SK-N-SH treated with all-trans-retinoic acid at 6 μM for 48 hours (cell line): Measurements from ENCODE around the gene DOK1.

ENCODE experiments used
- ATAC-seq: fragments of 200-7000 bp; cut with Tn5 transposase; 3 replicates; pipeline ENCODE4 v1.9.1; 2020; ENCODE audit warnings: mild to moderate bottlenecking, moderate library complexity
- ARNTL ChIP-seq: fragments of 450-650 bp; formaldehyde crosslinking; IDR thresholded peaks from 2 replicates; pipeline ENCODE4 v1.5.0; 2020; ENCODE audit warnings: low read depth, mild to moderate bottlenecking, moderate library complexity, borderline replicate concordance
- CSDC2 ChIP-seq: fragments of 250-450 bp; sonication (Bioruptor Pico); IDR thresholded peaks from 2 replicates; pipeline ENCODE4 v1.5.0; 2020; ENCODE audit warnings: mild to moderate bottlenecking, moderate library complexity
- CSRNP3 ChIP-seq: fragments of 250-450 bp; sonication (Bioruptor Pico); IDR thresholded peaks from 2 replicates; pipeline ENCODE4 v1.5.1; 2021; ENCODE audit warnings: mild to moderate bottlenecking, moderate library complexity
- ESRRG ChIP-seq: fragments of 250-450 bp; sonication (Bioruptor Pico); IDR thresholded peaks from 2 replicates; pipeline ENCODE4 v1.6.1; 2021; ENCODE audit warnings: mild to moderate bottlenecking
- GLIS3 ChIP-seq: fragments of 250-450 bp; sonication (Bioruptor Pico); IDR thresholded peaks from 2 replicates; pipeline ENCODE4 v1.5.0; 2020; ENCODE audit warnings: mild to moderate bottlenecking, moderate library complexity
- ISL1 ChIP-seq: fragments of 250-450 bp; sonication (Bioruptor Pico); IDR thresholded peaks from 2 replicates; pipeline ENCODE4 v2.1.2; 2022; ENCODE audit warnings: mild to moderate bottlenecking, moderate library complexity
- OSR1 ChIP-seq: fragments of 250-450 bp; sonication (Bioruptor Pico); IDR thresholded peaks from 2 replicates; pipeline ENCODE4 v1.8.0; 2022; ENCODE audit warnings: moderate library complexity, mild to moderate bottlenecking, inconsistent platforms
- POU6F1 ChIP-seq: fragments of 250-450 bp; sonication (Bioruptor Pico); IDR thresholded peaks from 2 replicates; pipeline ENCODE4 v1.8.0; 2021; ENCODE audit warnings: low read depth, mild to moderate bottlenecking, moderate library complexity, borderline replicate concordance
- PPARA ChIP-seq: fragments of 250-450 bp; sonication (Bioruptor Pico); IDR thresholded peaks from 2 replicates; pipeline ENCODE4 v1.5.0; 2020; ENCODE audit warnings: mild to moderate bottlenecking, borderline replicate concordance
- RARB ChIP-seq: fragments of 250-450 bp; sonication (Bioruptor Pico); IDR thresholded peaks from 2 replicates; pipeline ENCODE4 v1.8.0; 2021; ENCODE audit warnings: mild to moderate bottlenecking, moderate library complexity
- SNAI2 ChIP-seq: fragments of 250-450 bp; sonication (Bioruptor Pico); IDR thresholded peaks from 2 replicates; pipeline ENCODE4 v1.5.0; 2020; ENCODE audit warnings: mild to moderate bottlenecking, moderate library complexity
- TCF4 ChIP-seq: fragments of 250-450 bp; sonication (Bioruptor Pico); IDR thresholded peaks from 2 replicates; pipeline ENCODE4 v1.8.0; 2021; ENCODE audit warnings: mild to moderate bottlenecking, moderate library complexity, borderline replicate concordance
- TOX ChIP-seq: fragments of 250-450 bp; sonication (Bioruptor Pico); IDR thresholded peaks from 2 replicates; pipeline ENCODE4 v1.8.0; 2021; ENCODE audit warnings: mild to moderate bottlenecking, moderate library complexity, borderline replicate concordance
- TSHZ2 ChIP-seq: fragments of 250-450 bp; sonication (Bioruptor Pico); IDR thresholded peaks from 2 replicates; pipeline ENCODE4 v1.5.0; 2020; ENCODE audit warnings: mild to moderate bottlenecking, moderate library complexity
- ZC3H10 ChIP-seq: fragments of 250-450 bp; sonication (Bioruptor Pico); IDR thresholded peaks from 2 replicates; pipeline ENCODE4 v1.5.1; 2021; ENCODE audit warnings: mild to moderate bottlenecking, moderate library complexity
- ZFP3 ChIP-seq: fragments of 250-450 bp; sonication (Bioruptor Pico); IDR thresholded peaks from 2 replicates; pipeline ENCODE4 v1.5.0; 2020; ENCODE audit warnings: mild to moderate bottlenecking, moderate library complexity
- ZNF565 ChIP-seq: fragments of 450-650 bp; formaldehyde crosslinking; conservative IDR thresholded peaks from 2 replicates; pipeline ENCODE4 v1.5.0; 2020; ENCODE audit warnings: low read depth, mild to moderate bottlenecking, moderate library complexity
- ZNF70 ChIP-seq: fragments of 450-650 bp; formaldehyde crosslinking; IDR thresholded peaks from 2 replicates; pipeline ENCODE4 v1.5.0; 2020; ENCODE audit warnings: mild to moderate bottlenecking, moderate library complexity
- ZNF8 ChIP-seq: fragments of 450-650 bp; formaldehyde crosslinking; IDR thresholded peaks from 2 replicates; pipeline ENCODE4 v1.5.0; 2020; ENCODE audit warnings: mild to moderate bottlenecking, moderate library complexity
- TF ChIP-seq, protein P1 (sequence below): fragments of 250-450 bp; sonication (Bioruptor Pico); IDR thresholded peaks from 2 replicates; pipeline ENCODE4 v1.8.0; 2020; ENCODE audit warnings: mild to moderate bottlenecking, moderate library complexity, borderline replicate concordance
- TF ChIP-seq, protein P2 (sequence below): fragments of 250-450 bp; sonication (Bioruptor Pico); IDR thresholded peaks from 2 replicates; pipeline ENCODE4 v1.5.1; 2020; ENCODE audit warnings: low read depth, mild to moderate bottlenecking, moderate library complexity

DOK1 gene

DNA sequence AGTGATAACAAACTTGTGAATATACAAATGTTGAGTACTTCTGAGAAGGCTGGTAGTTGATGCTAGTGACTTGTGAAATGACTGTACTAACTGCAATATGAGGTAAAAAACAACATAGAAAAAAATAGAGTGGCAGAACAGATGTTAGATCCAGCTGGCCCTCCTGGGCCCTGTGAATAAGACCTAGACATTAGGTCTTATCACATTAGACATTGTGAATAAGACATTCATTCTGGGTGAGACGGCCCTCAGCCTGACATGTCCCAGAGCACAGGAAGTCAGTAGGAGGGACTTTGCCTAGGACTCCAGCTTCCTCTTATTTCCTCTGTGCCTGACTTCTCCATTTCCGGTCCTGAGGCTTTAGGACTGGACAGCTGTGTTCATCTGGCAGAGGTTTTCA lies 22.9 kb downstream of the DOK1 start (continued):
- TF ChIP-seq, protein P1, sequence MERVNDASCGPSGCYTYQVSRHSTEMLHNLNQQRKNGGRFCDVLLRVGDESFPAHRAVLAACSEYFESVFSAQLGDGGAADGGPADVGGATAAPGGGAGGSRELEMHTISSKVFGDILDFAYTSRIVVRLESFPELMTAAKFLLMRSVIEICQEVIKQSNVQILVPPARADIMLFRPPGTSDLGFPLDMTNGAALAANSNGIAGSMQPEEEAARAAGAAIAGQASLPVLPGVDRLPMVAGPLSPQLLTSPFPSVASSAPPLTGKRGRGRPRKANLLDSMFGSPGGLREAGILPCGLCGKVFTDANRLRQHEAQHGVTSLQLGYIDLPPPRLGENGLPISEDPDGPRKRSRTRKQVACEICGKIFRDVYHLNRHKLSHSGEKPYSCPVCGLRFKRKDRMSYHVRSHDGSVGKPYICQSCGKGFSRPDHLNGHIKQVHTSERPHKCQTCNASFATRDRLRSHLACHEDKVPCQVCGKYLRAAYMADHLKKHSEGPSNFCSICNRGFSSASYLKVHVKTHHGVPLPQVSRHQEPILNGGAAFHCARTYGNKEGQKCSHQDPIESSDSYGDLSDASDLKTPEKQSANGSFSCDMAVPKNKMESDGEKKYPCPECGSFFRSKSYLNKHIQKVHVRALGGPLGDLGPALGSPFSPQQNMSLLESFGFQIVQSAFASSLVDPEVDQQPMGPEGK (CRISPR knock-in tag): no peak
- no peak for TF ChIP-seq GLIS3 (CRISPR knock-in tag)
- no peak for TF ChIP-seq PPARA

DNA sequence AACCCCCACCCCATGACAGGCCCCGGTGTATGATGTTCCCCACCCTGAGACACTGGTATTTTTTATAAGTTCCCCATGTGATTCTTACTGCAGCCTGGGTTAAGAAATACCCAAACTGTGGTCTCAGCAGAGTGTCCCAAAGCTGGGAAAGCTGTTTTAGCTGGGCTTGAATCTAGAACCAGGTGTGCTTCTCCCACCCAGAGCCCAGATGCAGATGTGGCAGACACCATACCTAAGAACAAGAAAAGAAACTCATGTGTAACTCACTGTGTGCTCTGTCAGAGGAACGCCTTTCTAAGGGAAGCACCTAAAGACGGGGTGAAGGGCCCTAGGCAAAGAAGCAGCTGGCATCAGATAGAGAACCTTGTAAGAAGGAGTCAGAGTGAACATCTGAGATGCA lies 23.9 kb downstream of the DOK1 start:
- TF ChIP-seq OSR1 (CRISPR knock-in tag): no peak
- TF ChIP-seq TCF4 (CRISPR knock-in tag): no peak
- TF ChIP-seq ISL1 (CRISPR knock-in tag): no peak
- no peak for TF ChIP-seq TSHZ2 (CRISPR knock-in tag)
- TF ChIP-seq ZC3H10 (CRISPR knock-in tag): no peak
- TF ChIP-seq ZNF565 (CRISPR knock-in tag): no peak
- no peak for TF ChIP-seq TOX (CRISPR knock-in tag)
- no peak for TF ChIP-seq ESRRG (CRISPR knock-in tag)
- no peak for TF ChIP-seq RARB
- TF ChIP-seq CSDC2 (CRISPR knock-in tag): no peak
- TF ChIP-seq POU6F1: no peak
- TF ChIP-seq ZNF70: no peak
- TF ChIP-seq, protein P2, sequence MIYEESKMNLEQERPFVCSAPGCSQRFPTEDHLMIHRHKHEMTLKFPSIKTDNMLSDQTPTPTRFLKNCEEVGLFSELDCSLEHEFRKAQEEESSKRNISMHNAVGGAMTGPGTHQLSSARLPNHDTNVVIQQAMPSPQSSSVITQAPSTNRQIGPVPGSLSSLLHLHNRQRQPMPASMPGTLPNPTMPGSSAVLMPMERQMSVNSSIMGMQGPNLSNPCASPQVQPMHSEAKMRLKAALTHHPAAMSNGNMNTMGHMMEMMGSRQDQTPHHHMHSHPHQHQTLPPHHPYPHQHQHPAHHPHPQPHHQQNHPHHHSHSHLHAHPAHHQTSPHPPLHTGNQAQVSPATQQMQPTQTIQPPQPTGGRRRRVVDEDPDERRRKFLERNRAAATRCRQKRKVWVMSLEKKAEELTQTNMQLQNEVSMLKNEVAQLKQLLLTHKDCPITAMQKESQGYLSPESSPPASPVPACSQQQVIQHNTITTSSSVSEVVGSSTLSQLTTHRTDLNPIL (CRISPR knock-in tag): no peak
- TF ChIP-seq ZNF8 (CRISPR knock-in tag): no peak
- TF ChIP-seq ZFP3 (CRISPR knock-in tag): no peak
- TF ChIP-seq SNAI2: no peak
- no peak for TF ChIP-seq ARNTL (CRISPR knock-in tag)
- no peak for TF ChIP-seq PPARA
- ATAC-seq: no peak

- no peak for ATAC-seq
- TF ChIP-seq ESRRG (CRISPR knock-in tag) (no peak), GLIS3 (CRISPR knock-in tag) (no peak), OSR1 (CRISPR knock-in tag) (no peak), ZNF70 (no peak), CSRNP3 (no peak)
- TF ChIP-seq, protein P1 (CRISPR knock-in tag): no peak
Observed at GRCh38 chr2:74581463-74581862, 26.9 kb downstream of the DOK1 start.
